Ishikawa (cell line): Measurements from ENCODE around the gene CEMIP2.

ENCODE experiments used
- CEBPB ChIP-seq: IDR thresholded peaks from 2 replicates; pipeline ENCODE4 v1.6.1; 2012
- CREB1 ChIP-seq: IDR thresholded peaks from 2 replicates; pipeline ENCODE4 v1.6.1; 2012; ENCODE audit warnings: low read depth
- EGR1 ChIP-seq: IDR thresholded peaks from 2 replicates; pipeline ENCODE4 v1.6.1; 2012
- EP300 ChIP-seq: IDR thresholded peaks from 2 replicates; pipeline ENCODE4 v1.6.1; 2012; ENCODE audit warnings: borderline replicate concordance
- NFIC ChIP-seq: IDR thresholded peaks from 2 replicates; pipeline ENCODE4 v1.6.1; 2012
- RAD21 ChIP-seq: IDR thresholded peaks from 2 replicates; pipeline ENCODE4 v1.6.1; 2012; ENCODE audit warnings: low read depth
- REST ChIP-seq: IDR thresholded peaks from 2 replicates; pipeline ENCODE4 v1.6.1; 2012; ENCODE audit warnings: low read depth, mild to moderate bottlenecking
- TAF1 ChIP-seq: IDR thresholded peaks from 2 replicates; pipeline ENCODE4 v1.6.1; 2012; ENCODE audit warnings: low read depth, mild to moderate bottlenecking
- TEAD4 ChIP-seq: IDR thresholded peaks from 2 replicates; pipeline ENCODE4 v1.6.1; 2012
- USF1 ChIP-seq: IDR thresholded peaks from 2 replicates; pipeline ENCODE4 v1.6.1; 2012

DNA sequence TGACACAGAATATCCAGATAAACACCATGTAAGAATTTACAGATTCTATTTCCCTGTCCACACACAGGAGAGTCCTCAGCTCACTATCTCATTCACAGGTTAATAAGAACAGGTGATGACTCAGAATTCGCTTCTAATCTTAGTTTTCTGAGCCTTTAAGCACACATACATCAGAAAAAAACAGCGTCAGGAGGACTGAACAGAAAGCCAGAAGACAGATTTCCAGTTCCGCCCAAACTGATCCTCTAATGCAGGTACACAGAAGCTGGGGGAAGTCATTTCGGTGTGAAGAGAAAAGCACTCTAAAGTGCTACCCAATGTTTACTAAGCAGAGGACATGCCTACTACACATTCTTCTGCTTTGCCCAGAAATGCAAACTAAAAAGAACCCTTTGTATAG, 1.6 kb downstream of the CEMIP2 start:
- TF ChIP-seq CREB1 (no peak), USF1 (no peak), TAF1 (no peak), EGR1 (no peak), EP300 (no peak), REST (no peak), CEBPB (no peak), RAD21 (no peak), TEAD4 (no peak), NFIC (no peak)
